Motor neuron (in vitro differentiated cells): ENCODE data around the gene NACA. TPM values are rescaled to one million over a fixed set of nuclear protein-coding genes. Genes with fewer than 3 reads are reported as not detected.
"Not testable (repeated sequence)": the region's sequence is repeated elsewhere in the genome, so short reads cannot be mapped to it uniquely, and the experiment has no call there.

Experiments used
- ATAC-seq, 8 experiments: fragments of 200-7000 bp; cut with Tn5 transposase; replicated peaks in 6 of 8; 2 replicates each; pipeline ENCODE4 v1.8.0; 2021; ENCODE audit warnings: mild to moderate bottlenecking in 8 of 8, moderate library complexity in 8 of 8
- H3K27ac ChIP-seq, 2 donors: fragments of 250-450 bp; sonication (Bioruptor Pico); 2 replicates each; pipeline ENCODE4 v1.9.0; 2021; ENCODE audit warnings: antibody characterized with exemption in 2 of 2, mild to moderate bottlenecking in 2 of 2, moderate library complexity in 1 of 2
- H3K4me1 ChIP-seq, 2 donors: fragments of 250-450 bp; sonication (Bioruptor Pico); replicated peaks in 1 of 2; 2 replicates each; pipeline ENCODE4 v1.6.1; 2021; ENCODE audit warnings: antibody characterized with exemption in 2 of 2, mild to moderate bottlenecking in 2 of 2, moderate library complexity in 1 of 2
- H3K4me3 ChIP-seq, 5 donors: fragments of 250-450 bp; sonication (Bioruptor Pico); 2 replicates each; pipeline ENCODE4 v1.9.0; 2021; ENCODE audit warnings: antibody characterized with exemption in 5 of 5, mild to moderate bottlenecking in 5 of 5, moderate library complexity in 4 of 5
- WGBS, 10 experiments: fragments of 450-650 bp; shearing (Covaris generic); methylation state at CpG; one replicate each; pipeline ENCODE4 v1.0.0; 2022; 5-methylcytosine and 5-hydroxymethylcytosine counted together
- in situ Hi-C, 9 experiments: fragments of 400-800 bp; cut with MboI; loops; one replicate each; pipeline ENCODE4 v1.15.0; 2021; ENCODE audit warnings: low sequenced_read_pairs in 9 of 9, low pct_unique_long_range_greater_than_20kb in 2 of 9; ENCODE audit not compliant: unreplicated experiment in 9 of 9
- total RNA-seq, 8 experiments: library from RNA; unstranded; fragments of 300-600 nt; gene quantifications; 2 replicates each; pipeline versions ENCODE4 v1.2.3 to v1.2.4, GENCODE V29; 2022

Gene NACA
- total RNA-seq, 8 experiments from 2014 or later, result 1,543 to 3,132 (median 1,968) TPM

DNA sequence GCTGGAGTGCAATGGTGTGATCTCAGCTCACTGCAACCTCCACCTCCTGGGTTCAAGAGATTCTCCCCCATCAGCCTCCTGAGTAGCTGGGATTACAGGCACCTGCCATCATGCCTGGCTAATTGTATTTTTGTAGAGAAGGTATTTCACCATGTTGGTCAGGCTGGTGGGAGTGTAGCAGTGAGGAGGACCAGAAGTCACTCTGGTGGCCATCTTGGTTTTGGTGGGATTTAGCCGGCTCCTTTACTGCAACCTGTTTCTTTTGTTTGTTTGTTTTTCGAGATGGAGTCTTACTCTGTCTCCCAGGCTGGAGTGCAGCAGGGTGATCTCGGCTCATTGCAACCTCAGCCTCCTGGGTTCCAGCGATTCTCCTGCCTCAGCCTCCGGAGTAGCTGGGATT, 20.6 kb downstream of the NACA start:
- H3K4me3 ChIP-seq, in situ Hi-C loops, ATAC-seq, H3K4me1 ChIP-seq, H3K27ac ChIP-seq: not testable (repeated sequence)
- WGBS, 10 experiments, result 60 to 100% (median 80%) methylated on average over 1 to 5 of the region's 5 CpGs; no CpG with 5 or more reads in 3 of the 10 experiments

DNA sequence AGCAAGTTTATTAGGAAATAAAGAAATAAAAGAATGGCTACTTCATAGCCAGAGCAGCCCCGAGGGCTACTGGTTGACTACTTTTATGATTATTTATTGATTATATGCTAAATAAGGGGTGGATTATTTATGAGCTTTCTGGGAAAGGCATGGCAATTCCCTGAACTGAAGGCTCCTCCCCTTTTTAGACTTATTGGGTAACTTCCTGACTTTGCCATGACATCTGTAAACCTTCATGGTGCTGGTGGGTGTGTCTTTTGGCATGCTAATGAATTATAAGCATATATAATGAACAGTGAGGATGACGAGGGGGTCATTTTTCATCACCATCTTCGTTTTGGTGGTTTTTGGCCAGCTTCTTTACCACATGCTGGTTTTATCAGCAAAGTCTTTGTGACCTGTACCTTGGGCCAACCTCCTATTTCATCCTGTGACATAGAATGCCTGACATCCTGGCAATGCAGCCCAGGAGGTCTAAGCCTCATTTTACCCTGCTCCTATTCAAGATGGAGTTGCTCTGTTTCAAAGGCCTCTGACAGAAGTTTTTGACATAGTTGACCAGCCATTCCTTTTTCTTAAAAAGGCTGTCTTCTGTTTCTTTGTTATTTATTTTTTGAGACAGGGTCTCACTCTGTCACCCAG, 26.0 kb downstream of the NACA start:
- H3K27ac ChIP-seq, result no peak overlapping the region
- WGBS, 10 experiments, result 0 to 90% (median 49%) methylated on average over 1 to 3 of the region's 3 CpGs; no CpG with 5 or more reads in 2 of the 10 experiments
- H3K4me1 ChIP-seq, result peaks cover 0 to 5% of the 10 kb centered on the region in 2 donors
- peak in 3 of 8 experiments; percentile 73 to 87 (median 81) for ATAC-seq
- no peak overlapping the region for H3K4me3 ChIP-seq
- in situ Hi-C loops, result no loop called here

DNA sequence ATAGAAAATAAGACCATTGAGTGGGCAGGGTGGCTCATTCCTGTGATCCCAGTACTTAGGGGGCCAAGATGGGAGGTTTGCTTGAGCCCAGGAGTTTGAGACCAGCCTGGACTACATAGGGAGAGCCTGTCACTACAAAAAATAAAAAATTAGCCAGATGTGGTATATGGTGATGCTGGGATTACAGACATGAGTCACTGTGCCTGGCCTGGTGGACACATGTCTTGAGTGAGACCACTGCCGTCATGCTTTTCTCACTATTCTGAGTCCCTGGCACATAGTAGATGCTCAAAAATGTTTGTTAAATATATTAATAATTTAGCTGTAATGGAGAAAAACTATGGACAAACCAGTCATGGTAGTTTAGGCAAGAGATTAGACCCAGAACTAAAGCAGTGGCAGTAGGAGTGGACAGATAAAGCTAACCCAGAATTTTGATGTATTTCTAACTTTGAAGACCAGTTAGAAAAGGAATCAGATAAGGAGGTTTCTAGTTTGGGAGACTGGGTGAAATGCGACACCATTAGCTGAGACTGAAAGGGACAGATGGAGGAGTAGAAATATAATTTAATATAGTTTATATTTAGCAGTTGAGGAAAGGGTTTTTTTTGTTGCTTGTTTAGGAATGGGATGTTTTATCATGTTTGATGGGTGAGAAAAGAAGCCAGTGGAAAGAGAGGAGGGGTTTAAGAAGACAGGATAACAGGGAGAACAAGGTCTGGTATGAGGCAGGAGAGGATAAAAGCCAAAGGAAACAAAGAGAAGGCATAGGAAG, 29.6 kb downstream of the NACA start:
- ATAC-seq, result peak in 3 of 8 experiments; percentile 36 to 72 (median 60)
- WGBS, 10 experiments, result 22 to 100% (median 86%) methylated on average over 1 to 2 of the region's 2 CpGs

DNA sequence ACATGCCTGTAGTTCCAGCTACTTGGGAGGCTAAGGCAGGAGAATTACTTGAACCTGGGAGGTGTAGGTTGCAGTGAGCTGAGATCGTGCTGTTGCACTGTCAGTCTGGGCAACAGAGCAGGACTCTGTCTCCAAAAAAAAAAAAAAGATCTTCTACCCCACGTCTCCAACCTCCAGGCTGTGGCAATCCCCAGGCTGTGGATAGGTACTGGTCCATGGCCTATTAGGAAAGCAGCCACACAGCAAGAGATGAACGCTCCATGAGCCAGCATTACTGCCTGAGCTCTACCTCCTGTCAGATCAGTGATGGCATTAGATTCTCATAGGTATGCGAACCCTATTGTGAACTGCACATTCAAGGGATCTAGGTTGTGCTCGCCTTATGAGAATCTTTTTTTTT, 30.9 kb downstream of the NACA start:
- no peak overlapping the region for H3K4me3 ChIP-seq
- peaks cover 4 to 5% of the 10 kb centered on the region in 2 donors for H3K4me1 ChIP-seq
- WGBS, 10 experiments, result 0 to 100% (median 68%) methylated on average over 1 to 2 of the region's 5 CpGs; no CpG with 5 or more reads in 3 of the 10 experiments
- in situ Hi-C loops, result no loop called here
- H3K27ac ChIP-seq, result no peak overlapping the region
- ATAC-seq, result no peak

More for the DNA sequence above, 29.6 kb downstream of the NACA start:
- Histone ChIP-seq H3K27ac (no peak overlapping the region), H3K4me3 (no peak overlapping the region), H3K4me1 (peaks cover 0 to 5% of the 10 kb centered on the region in 2 donors)
- in situ Hi-C loops, result no loop called here

DNA sequence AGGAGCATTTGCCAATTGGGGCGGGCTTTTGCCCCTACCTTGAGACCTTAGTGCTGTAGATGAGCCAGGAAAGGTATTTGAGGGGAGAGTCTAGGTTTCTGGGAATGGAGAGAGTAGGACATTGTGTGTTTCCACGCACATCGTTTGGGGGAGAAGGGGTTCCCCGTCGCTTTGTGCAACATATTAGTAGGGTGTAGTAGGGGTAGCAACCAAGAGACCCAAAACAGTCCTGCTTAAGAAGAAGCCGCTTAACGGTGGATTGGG, 36.3 kb downstream of the NACA start:
- ATAC-seq, result no peak
- peak overlapping the region; percentile 37 to 73 (median 54) for H3K4me3 ChIP-seq
- in situ Hi-C loops, result no loop called here
- 0 to 23% (median 0%) methylated on average over 1 to 7 of the region's 7 CpGs; no CpG with 5 or more reads in 2 of the 10 experiments for WGBS, 10 experiments
- H3K27ac ChIP-seq, result peak overlapping the region; percentile 96 to 97
- H3K4me1 ChIP-seq, result peaks cover 11 to 31% of the 10 kb centered on the region in 2 donors

DNA sequence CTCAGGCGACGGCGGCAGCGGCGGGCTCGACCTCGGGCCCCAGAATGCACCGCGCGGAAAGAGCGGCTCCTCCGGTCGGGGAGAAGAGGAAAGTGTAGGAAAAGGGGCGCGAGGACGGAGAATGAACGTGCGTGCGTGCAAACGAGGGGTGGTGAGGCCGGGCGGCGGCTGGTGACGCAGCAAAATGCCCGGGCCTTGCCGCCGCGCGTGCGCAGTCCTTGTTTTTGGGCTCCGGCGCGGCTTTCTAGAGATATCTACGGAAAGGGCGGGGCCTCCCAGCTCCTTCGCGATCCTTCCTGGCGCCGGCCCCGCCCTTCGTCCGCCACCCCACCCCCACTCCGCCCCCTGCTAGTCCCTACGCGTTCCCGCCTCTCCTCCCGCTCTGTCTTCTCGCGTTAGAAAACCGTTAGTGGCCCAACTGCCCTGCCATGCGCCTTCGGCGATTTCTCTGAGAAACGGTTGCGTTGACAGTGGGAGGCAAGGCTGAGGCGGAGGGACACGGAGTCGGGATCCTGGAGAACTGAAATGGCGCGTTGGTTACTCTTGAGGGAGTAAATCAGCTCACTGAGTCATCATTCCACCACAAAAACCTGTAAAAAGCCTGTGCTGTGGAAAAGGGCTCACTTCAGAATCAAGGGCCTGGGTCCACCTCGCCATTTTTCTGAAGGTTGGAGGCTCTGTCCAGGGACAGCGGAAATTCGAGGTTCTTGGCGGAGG, 36.8 kb downstream of the NACA start, which contains the start of gene PTGES3:
Gene PTGES3 (minus strand): TSS at position 156 of the 717 bp plus-strand sequence. CDS start 285 bp downstream, outside the sequence.
- in situ Hi-C loops, result no loop called here
- Histone ChIP-seq H3K27ac (peak within 1 kb of the TSS; percentile 96 to 97), H3K4me3 (peak within 1 kb of the TSS; percentile 56 to 79 (median 73)), H3K4me1 (peaks cover 11 to 31% of the 10 kb centered on the region in 2 donors)
- ATAC-seq, result peak; percentile 73 to 92 (median 88)
- WGBS, 10 experiments, result 0 to 2% (median 0%) methylated on average over 1 to 12 of the region's 64 CpGs; no CpG with 5 or more reads in 4 of the 10 experiments

DNA sequence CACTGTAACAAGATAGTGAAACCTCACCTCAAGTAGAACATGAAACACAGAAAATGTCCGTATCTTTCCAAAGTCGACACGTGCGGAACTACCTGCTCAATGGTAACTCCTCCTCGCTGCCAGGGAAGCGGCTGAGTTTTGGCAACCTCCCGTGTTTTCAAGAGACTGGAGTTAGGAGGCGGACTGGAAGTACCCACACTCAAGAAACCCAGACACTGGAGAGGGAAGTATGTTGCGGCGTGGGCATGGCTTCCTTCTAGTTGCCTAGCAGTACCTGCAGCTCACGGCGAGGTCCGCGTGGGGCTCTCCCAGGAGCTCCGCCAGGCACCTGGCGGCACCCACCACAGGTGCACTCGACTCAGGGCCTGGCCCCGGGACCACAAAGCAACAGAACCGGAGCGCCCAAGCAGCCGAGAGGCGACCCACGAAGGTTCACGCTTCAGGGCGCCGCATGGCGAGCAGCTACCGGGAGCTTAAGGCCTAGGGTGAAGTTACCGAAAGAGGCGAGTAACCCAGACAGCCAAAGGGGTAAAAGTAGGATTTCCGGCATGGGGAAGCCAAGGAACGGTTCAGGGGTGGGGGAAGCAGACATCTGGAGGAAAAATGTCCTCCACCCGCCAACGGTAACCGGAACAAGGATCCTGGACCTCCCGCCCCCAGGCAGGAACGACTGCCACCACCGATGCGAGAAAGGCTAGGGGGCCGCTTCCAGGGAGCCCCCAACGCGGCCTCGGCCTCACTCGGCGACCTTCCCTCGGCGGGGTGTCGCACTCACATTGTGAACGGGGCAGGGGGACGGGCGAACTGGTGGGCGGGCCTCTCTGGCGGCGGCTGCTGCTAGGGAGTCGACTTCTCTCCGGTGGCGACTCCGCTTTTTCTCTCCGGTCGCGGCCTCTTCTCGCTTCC, 37.6 kb downstream of the NACA start:
- peak; percentile 0 to 29 (median 4) for ATAC-seq

DNA sequence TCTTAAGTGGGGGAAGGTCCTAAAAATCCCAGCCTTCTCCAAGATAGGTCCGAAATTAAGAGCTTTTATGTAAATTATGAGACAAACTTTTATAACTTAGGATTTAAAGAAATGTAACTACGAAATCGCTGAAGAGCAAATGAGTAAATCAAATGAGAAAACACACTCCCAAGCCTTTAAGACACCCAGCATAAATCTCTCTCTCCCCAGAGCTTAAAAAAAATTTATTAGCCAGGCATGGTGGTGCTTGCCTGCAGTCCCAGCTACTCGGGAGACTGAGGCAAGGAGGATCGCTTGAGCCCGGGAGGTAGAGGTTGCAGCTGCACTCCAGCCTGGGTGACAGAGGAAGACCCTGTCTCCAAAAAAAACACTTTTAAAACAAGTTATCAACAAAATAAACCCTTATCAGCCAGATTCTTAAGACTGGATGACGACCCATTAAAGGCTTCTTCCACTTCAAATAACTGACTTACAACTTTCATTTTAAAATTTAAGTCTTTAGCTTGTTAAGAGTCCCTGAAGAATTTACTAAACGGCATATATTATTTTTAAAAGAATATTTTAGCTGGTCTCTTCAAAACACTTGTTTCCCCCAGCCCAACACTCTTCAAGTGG, 40.2 kb downstream of the NACA start:
- in situ Hi-C loops, result no loop called here
- peaks cover 14 to 31% of the 10 kb centered on the region in 2 donors for H3K4me1 ChIP-seq
- H3K27ac ChIP-seq, result no peak overlapping the region
- 2 to 72% (median 49%) methylated on average over 2 to 8 of the region's 8 CpGs for WGBS, 10 experiments
- ATAC-seq, result no peak
- H3K4me3 ChIP-seq, result peak overlapping the region; percentile 1 to 79 (median 9)

More for the DNA sequence above, 37.6 kb downstream of the NACA start:
- 0 to 1% (median 0%) methylated on average over 4 to 14 of the region's 62 CpGs; no CpG with 5 or more reads in 4 of the 10 experiments for WGBS, 10 experiments
- Histone ChIP-seq H3K4me1 (peaks cover 14 to 31% of the 10 kb centered on the region in 2 donors), H3K4me3 (peak overlapping the region; percentile 56 to 79 (median 73)), H3K27ac (peak overlapping the region; percentile 91 to 96)
- in situ Hi-C loops, result no loop called here

DNA sequence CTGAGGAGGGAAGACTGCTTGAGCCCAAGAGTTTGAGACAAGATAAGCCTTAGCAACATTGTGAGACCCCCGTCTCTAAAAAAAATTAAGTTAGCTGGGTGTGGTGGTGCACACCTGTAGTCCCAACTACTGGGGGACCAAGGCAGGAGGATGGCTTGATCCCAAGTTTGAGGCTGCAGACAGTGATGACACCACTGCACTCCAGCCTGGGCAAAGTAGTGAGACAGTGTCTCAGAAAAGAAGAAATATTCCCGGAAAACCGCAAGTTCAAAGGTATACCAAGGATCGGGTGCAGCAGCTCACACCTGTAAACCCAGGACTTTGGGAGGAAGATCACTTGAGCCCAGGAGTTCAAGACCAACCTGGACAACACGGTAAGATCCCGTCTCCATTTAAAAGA, 42.8 kb downstream of the NACA start:
- peaks cover 9 to 26% of the 10 kb centered on the region in 2 donors for H3K4me1 ChIP-seq
- in situ Hi-C loops, result no loop called here
- H3K4me3 ChIP-seq, result no peak overlapping the region
- ATAC-seq, result no peak
- 65 to 100% (median 94%) methylated on average over 1 to 4 of the region's 6 CpGs; no CpG with 5 or more reads in 5 of the 10 experiments for WGBS, 10 experiments
- no peak overlapping the region for H3K27ac ChIP-seq

DNA sequence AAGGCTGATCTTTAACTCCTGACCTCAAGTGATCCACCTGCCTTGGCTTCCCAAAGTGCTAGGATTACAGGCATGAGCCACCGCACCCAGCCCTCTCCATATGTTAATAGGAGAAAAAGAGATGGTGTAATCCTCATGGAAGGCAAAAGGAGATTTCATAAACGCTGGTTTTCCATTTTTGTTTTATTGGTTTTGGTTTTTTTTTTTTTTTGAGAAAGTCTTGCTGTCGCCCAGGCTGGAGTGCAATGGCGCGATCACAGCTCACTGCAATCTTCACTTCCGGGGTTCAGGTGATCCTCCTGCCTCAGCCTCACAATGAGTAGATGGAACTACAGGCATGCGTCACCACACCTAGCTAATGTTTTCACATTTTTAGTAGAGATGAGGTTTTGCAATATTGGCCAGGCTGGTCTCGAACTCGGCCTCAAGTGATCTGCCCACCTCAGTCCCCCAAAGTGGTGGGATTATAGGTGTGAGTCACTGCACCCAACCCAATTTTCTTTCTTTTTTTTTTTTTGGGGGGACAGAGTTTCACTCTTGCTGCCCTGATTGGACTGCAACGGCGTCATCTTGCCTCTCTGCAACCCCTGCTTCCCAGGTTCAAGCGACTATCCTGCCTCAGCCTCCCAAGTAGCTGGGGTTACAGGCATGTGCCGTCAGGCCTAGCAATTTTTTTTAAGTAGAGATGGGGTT, 45.1 kb downstream of the NACA start:
- Histone ChIP-seq H3K4me3 (no peak overlapping the region), H3K4me1 (peaks cover 5 to 13% of the 10 kb centered on the region in 2 donors), H3K27ac (no peak overlapping the region)
- in situ Hi-C loops, result no loop called here
- WGBS, 10 experiments, result 66 to 100% (median 100%) methylated on average over 3 to 11 of the region's 13 CpGs; no CpG with 5 or more reads in 1 of the 10 experiments
- peak in 2 of 8 experiments; percentile 10 to 53 for ATAC-seq

DNA sequence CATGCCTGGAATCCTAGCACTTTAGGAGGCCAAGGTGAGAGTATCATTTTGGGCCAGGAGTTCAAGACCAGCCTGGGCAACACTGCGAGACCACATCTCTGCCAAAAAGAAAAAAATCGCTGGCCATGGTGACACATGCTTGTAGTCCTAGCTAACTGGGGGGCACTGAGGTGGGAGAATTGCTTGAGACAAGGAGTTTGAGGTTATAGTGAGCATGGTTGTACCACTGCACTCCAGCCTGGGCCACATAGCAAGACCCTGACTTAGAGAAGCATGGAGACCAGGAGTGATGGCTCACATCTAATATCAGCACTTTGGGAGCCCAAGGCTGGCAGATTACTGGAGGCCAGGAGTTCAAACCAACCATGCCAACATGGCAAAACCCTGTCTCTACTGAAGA, 46.2 kb downstream of the NACA start:
- H3K4me3 ChIP-seq, result no peak overlapping the region
- in situ Hi-C loops, result no loop called here
- H3K27ac ChIP-seq, result no peak overlapping the region
- H3K4me1 ChIP-seq, result peaks cover under 1 to 2% of the 10 kb centered on the region in 2 donors
- WGBS, 10 experiments, result 80 to 100% (median 100%) methylated on average over 1 to 2 of the region's 2 CpGs; no CpG with 5 or more reads in 6 of the 10 experiments
- peak in 1 of 8 experiments; percentile 16 for ATAC-seq
